Muscle of leg (tissue), 11 donors: ENCODE data around the gene FGF22. TPM values are rescaled to one million over a fixed set of nuclear protein-coding genes. Genes with fewer than 3 reads are reported as not detected.
"Not testable (repeated sequence)": the region's sequence is repeated elsewhere in the genome, so short reads cannot be mapped to it uniquely, and the experiment has no call there.

ENCODE experiments used
- DNase-seq: peaks from one replicate; pipeline ENCODE4 v3.0.0; 2013
- H3K27ac ChIP-seq: one replicate; pipeline ENCODE4 v1.5.1; 2013; ENCODE audit warnings: mild to moderate bottlenecking, low read length, control low read depth
- H3K27me3 ChIP-seq: one replicate; pipeline ENCODE4 v1.6.1; 2013; ENCODE audit warnings: low read length; ENCODE audit not compliant: control insufficient read depth, insufficient read depth
- H3K36me3 ChIP-seq: one replicate; pipeline ENCODE4 v1.6.1; 2013; ENCODE audit warnings: low read length; ENCODE audit not compliant: control insufficient read depth, insufficient read depth
- H3K4me1 ChIP-seq: one replicate; pipeline ENCODE4 v1.6.1; 2013; ENCODE audit warnings: low read length; ENCODE audit not compliant: control insufficient read depth, insufficient read depth
- H3K4me3 ChIP-seq: one replicate; pipeline ENCODE4 v1.5.1; 2013; ENCODE audit warnings: low read length, control low read depth
- H3K9me3 ChIP-seq: replicated peaks from 2 replicates; pipeline ENCODE4 v1.6.1; 2013; ENCODE audit warnings: low read depth, low read length; ENCODE audit not compliant: control insufficient read depth
- WGBS: methylation state at CpG from one replicate; pipeline ENCODE4 v1.1.5; 2013; ENCODE audit warnings: missing lambda C conversion rate; ENCODE audit not compliant: insufficient coverage; 5-methylcytosine and 5-hydroxymethylcytosine counted together
- polyA plus RNA-seq, 8 donors: library from polyadenylated mRNA; unstranded; fragments of 120-200 nt; gene quantifications; one replicate each; pipeline versions ENCODE4 v1.2.1 to v1.2.3, GENCODE V29; 2013; ENCODE audit warnings: inconsistent platforms in 1 of 8, low replicate concordance in 1 of 8; ENCODE audit not compliant: insufficient read length in 8 of 8, insufficient read depth in 1 of 8
- total RNA-seq: library from RNA; stranded (reverse); fragments of 120-200 nt; gene quantifications from one replicate; pipeline ENCODE4 v1.2.4, GENCODE V29; 2013

FGF22 gene
- total and polyA plus RNA-seq, 9 donors, result 0.04 to 0.38 (median 0.15) TPM

DNA sequence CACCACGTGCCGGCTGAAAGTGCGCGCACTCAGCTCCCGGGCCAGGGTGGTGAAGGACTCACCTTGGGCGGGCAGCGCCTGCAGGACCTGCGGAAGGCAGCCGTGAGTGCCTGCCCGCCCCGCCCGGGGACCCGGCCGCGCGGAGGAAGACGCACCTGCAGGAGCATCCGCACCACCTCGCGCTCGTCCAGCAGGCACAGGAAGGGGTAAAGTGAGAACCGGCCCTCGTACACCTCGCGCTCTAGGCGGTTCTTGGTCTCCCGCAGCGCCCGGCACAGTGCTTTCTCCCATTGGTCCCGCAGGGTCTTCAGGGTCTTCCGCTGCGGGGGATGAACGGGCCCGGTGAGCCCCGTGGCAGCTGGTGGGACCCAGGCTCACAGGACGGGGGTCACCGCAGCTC is 17.0 kb upstream of the FGF22 start:
- Histone ChIP-seq H3K27me3 (no peaks in the 10 kb centered on the region), H3K4me3 (no peak overlapping the region), H3K36me3 (peaks cover 61% of the 10 kb centered on the region), H3K4me1 (no peaks in the 10 kb centered on the region), H3K9me3 (no peaks in the 10 kb centered on the region), H3K27ac (no peak overlapping the region)
- 92% methylated on average over 36 of the region's 37 CpGs for WGBS
- no peak for DNase-seq

DNA sequence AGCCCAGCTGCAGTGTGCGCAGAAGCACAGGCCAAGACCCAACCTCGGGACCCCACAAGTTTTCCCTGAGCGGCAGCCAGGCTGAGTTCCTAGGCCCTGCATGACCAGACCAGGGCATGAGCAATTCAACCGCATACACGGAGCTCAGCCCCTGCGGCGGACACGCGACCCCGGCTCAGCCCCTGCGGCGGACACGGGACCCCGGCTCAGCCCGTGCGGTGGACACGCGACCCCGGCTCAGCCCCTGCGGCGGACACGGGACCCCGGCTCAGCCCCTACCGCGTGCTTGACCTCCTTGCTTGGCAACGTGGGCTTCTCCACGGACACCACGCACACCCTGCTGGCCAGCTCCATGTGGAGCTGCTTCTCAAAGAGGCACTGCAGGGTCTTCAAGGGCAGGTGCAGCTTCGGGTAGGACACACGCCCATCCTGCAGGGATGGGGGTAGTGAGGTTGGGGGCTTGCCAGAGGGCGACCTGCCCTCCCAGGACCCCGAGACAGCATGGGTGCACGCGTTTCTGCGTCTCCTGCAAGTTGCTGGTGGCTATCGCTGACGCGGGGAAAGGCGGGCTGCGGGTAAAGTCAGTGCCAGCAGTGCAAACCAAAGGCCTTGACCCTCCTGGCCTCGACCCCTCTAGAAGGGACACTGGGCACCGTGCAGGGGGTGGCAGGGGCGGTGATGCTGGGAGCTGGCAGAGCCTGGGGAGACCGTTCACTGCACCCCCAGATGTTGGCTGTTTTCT is 16.3 kb upstream of the FGF22 start:
- Histone ChIP-seq H3K27me3 (no peaks in the 10 kb centered on the region), H3K27ac (no peak overlapping the region), H3K4me3 (no peak overlapping the region), H3K9me3 (no peaks in the 10 kb centered on the region), H3K36me3 (peaks cover 62% of the 10 kb centered on the region), H3K4me1 (no peaks in the 10 kb centered on the region)
- no peak for DNase-seq
- 91% methylated on average over 43 of the region's 44 CpGs for WGBS

DNA sequence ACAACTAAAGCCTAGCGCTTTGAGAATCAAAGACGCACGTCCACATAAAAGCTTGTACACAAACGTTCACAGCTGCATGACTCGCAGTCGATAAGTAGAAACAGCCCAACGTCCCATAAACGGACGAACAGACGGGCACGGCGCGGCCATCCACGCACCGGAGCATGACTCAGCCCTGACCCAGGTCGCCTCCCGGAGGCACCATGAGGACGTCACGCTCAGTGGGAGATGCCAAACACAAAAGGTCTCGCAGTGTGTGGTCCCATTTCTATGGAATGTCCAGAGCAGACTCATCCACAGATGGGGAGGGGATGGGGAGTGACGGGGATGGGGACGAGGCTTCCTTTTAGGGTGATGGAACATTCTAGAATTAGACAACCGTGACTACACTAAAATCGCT is 15.7 kb upstream of the FGF22 start:
- whole genome bisulfite sequencing, result 47% methylated on average over 11 of the region's 24 CpGs
- Histone ChIP-seq H3K36me3 (peaks cover 61% of the 10 kb centered on the region), H3K27me3 (no peaks in the 10 kb centered on the region), H3K27ac (no peak overlapping the region), H3K4me3 (no peak overlapping the region), H3K9me3 (no peaks in the 10 kb centered on the region), H3K4me1 (no peaks in the 10 kb centered on the region)
- peak; percentile 43 for DNase-seq

DNA sequence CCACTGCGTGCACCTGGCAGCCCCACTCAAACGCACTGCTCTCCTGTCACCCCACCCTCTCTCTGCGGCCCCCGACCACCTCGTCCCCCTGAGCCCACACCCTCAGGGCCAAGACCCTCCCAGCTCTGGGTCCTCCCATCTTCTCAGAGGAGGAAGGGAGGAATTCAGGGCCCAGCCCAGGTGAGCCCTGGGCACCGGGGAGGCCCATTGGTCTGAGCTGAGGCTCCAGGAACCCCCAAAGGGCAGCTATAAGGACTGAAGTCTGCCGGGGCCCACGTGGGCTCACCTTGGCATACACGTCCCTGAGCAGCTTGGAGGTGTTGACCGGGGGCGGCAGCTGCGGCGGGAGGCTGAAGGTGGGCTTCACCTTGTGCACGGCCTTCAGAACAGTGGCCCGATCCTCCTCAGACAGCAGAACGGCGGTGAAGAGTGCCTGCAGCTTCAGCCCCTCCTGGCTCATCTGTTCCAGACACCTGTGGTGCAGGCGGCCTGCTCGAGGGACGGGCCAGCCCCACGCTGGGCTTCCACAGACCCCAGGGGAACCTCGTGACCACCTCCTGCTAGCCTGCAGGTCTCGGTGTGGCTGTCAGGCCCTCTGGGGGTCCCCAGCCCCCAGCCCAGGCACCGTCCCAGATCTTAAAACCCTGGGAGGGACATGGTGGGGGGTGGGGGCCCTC is 15.1 kb upstream of the FGF22 start:
- H3K27ac ChIP-seq, result no peak overlapping the region
- 84% methylated on average over 17 of the region's 24 CpGs for WGBS

DNA sequence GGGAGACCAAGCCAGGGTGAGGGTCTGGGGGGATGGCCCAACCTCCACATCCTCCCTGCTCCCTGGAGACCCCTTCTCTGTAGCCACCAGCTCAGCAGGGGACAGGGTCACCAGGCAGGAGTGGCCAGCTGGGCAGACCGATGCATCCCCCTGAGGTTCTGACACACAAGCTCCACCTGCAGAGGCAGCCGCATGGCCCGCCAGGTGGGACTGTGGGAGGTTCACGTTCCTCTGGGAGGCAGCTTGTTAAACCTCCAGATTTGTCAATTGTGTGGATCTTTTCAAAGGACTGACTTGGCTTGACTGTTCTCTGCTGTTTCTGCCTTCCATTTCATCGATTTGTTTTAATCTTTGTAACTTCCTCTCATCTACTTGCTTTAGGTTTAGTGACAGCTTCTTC is 14.4 kb upstream of the FGF22 start:
- Histone ChIP-seq H3K4me1 (peaks cover 4% of the 10 kb centered on the region), H3K4me3 (no peak overlapping the region), H3K27ac (no peak overlapping the region), H3K36me3 (peaks cover 48% of the 10 kb centered on the region), H3K9me3 (no peaks in the 10 kb centered on the region), H3K27me3 (no peaks in the 10 kb centered on the region)
- no peak for DNase-seq
- WGBS, result no CpG with 5 or more reads among the region's 5 CpGs

More for the DNA sequence above, 15.1 kb upstream of the FGF22 start:
- Histone ChIP-seq H3K9me3 (no peaks in the 10 kb centered on the region), H3K36me3 (peaks cover 55% of the 10 kb centered on the region), H3K4me1 (no peaks in the 10 kb centered on the region), H3K4me3 (no peak overlapping the region), H3K27me3 (no peaks in the 10 kb centered on the region)
- DNase-seq, result no peak

DNA sequence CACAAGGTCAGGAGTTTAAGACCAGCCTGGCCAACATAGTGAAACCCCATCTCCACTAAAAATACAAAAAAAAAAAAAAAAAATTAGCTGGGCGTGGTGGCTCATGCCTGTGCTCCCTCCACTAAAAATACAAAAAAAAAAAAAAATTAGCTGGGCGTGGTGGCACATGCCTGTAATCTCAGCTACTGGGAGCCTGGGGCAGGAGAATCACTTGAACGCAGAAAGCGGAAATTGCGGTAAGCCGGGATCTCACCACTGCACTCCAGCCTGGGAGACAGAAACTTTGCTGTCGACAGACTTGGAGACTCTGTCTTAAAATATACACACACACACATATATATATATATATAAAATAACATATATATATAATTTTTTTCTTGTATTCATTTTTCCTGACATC is 13.1 kb upstream of the FGF22 start:
- not testable (repeated sequence) for H3K4me3 ChIP-seq, DNase-seq, H3K27ac ChIP-seq, H3K9me3 ChIP-seq, H3K4me1 ChIP-seq, H3K27me3 ChIP-seq
- peaks cover 49% of the 10 kb centered on the region for H3K36me3 ChIP-seq
- no CpG with 5 or more reads among the region's 7 CpGs for WGBS

DNA sequence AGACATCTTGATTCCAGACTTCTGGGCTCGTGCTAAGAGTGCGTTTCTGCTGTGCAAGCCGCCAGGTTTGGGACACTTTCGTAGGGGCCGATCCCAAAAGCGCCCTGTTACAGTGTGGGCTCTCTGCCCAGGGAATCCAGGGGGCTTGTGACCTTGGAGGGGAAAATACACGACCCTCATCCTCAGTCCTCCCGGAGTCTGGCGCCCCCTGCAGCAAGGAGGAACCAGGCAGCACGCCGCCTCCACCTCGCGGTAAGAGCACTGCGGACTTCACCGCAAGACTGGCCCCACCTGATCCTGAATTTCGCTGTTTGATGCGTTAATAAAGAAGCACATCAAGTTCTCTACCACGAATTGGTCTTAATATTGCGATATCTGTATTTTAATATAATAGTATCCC is 11.5 kb upstream of the FGF22 start:
- Histone ChIP-seq H3K36me3 (peaks cover 43% of the 10 kb centered on the region), H3K4me3 (no peak overlapping the region), H3K4me1 (peaks cover 18% of the 10 kb centered on the region), H3K27me3 (no peaks in the 10 kb centered on the region), H3K9me3 (no peaks in the 10 kb centered on the region), H3K27ac (no peak overlapping the region)
- no peak for DNase-seq
- WGBS, result 79% methylated on average over 14 of the region's 19 CpGs

DNA sequence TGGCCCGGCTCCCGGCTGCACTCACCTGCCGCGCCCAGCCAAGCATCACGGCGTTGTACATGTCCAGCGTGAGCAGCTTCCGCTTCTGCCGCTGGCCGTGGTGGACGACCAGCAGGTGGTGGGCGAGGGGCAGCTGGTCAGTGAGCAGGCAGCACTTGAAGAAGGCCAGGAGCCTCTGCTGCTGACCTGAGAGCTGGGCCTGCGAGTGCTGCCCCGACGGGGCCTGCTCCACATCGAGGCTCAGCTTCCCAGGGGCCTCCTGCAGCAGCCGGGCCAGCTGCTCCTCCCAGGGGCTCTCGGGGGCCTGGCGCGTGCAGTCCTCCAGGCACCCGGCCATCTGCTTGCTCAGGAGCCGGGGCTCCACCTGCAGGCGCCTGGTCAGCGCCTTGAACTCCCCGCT is 10.2 kb upstream of the FGF22 start:
- not testable (repeated sequence) for H3K9me3 ChIP-seq, H3K27me3 ChIP-seq, H3K4me3 ChIP-seq, DNase-seq, H3K27ac ChIP-seq
- Histone ChIP-seq H3K36me3 (peaks cover 36% of the 10 kb centered on the region), H3K4me1 (peaks cover 26% of the 10 kb centered on the region)
- WGBS, result 57% methylated on average over 25 of the region's 25 CpGs

DNA sequence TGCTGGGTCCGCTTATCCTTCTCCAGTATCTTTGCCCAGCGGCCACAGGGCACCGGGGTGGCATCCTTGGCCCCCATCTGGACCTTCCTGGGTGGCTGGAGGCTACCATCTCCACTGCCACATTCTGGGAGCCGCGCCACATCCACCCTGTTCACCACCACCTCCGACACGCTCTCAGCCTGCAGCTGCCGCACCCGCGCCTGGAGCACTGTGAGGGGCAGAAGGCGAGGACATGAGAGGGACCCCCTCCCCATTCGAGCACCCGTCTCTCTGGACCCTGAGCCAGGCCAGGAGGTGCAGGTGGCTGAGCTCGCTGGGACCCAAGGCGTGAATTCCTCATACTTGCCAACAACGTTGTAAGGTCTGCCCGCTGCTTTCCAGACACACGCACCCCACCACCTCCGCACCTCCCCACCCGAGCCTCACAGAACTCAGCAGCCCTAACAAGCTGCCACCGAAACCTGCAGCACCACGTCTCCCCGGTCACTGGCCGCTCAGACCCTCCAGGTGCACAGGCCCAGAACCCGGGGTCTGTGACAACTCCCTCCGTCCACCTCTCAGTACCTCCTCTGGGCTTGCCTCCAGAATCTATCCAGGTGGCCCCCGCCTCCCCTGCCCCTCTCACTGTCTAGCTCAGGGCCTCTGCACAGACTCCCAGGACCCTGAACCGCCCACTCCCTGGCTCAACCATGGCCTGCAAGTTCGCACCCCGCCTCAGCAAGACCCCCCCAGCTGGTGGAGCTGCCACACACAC is 9.5 kb upstream of the FGF22 start:
- WGBS, result 74% methylated on average over 26 of the region's 30 CpGs
- peaks cover 26% of the 10 kb centered on the region for H3K4me1 ChIP-seq
- no peak overlapping the region for H3K4me3 ChIP-seq
- H3K36me3 ChIP-seq, result peaks cover 30% of the 10 kb centered on the region
- no peaks in the 10 kb centered on the region for H3K9me3 ChIP-seq
- H3K27me3 ChIP-seq, result no peaks in the 10 kb centered on the region
- no peak overlapping the region for H3K27ac ChIP-seq
- no peak for DNase-seq

DNA sequence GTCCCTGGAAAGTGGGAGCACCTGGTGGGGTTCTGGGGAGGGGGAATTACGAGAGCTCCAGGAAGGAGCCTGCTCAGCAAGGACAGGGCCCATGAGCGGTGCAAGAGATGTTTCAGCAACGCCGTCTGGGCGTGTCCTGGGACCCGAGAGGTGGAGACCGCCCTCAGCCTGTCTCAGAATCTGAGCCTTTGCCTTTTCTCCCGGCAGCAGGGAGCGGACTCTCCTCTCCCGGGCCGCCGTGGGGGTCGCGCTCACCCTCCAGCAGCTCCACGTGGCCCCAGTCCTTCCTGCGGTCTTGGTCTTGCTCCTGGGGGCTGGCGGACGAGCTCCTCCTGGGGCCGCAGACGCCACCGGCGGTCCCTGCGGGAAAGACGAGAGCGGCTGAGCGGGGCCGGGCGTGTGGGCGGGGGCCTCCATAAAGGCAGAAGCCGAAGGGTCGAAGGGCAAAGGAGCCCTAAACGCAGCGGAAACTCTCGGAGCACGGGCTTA is 7.1 kb upstream of the FGF22 start:
- Histone ChIP-seq H3K36me3 (peaks cover 19% of the 10 kb centered on the region), H3K27ac (peak overlapping the region; percentile 13), H3K9me3 (no peaks in the 10 kb centered on the region), H3K27me3 (peaks cover 4% of the 10 kb centered on the region), H3K4me3 (peak overlapping the region; percentile 74), H3K4me1 (peaks cover 26% of the 10 kb centered on the region)
- peak; percentile 42 for DNase-seq
- 3% methylated on average over 34 of the region's 35 CpGs for WGBS
